GM23338 (cell line): ENCODE measurements around the gene MVB12B. TPM values are rescaled to one million over a fixed set of nuclear protein-coding genes. Genes with fewer than 3 reads are reported as not detected.

Experiments
- ATAC-seq: fragments of 200-7000 bp; cut with Tn5 transposase; 3 replicates; pipeline ENCODE4 v1.9.1; 2020
- DNase-seq: peaks from one replicate; pipeline ENCODE4 v3.0.0-alpha.2; 2015; ENCODE audit warnings: low spot score
- H2AFZ ChIP-seq: fragments of 200-600 bp; sonication (generic); 2 replicates; pipeline ENCODE4 v1.8.0; 2016; ENCODE audit warnings: antibody characterized with exemption, mild to moderate bottlenecking, moderate library complexity
- H3F3A ChIP-seq: fragments of 200-600 bp; sonication (generic); replicated peaks from 2 replicates; pipeline ENCODE4 v1.8.0; 2017; ENCODE audit warnings: antibody characterized with exemption, mixed run types, low read depth
- H3K27ac ChIP-seq: fragments of 200-600 bp; sonication (generic); 2 replicates; pipeline ENCODE4 v1.6.1; 2016; ENCODE audit warnings: low read depth
- H3K27me3 ChIP-seq: fragments of 200-600 bp; sonication (generic); 2 replicates; pipeline ENCODE4 v1.8.0; 2016; ENCODE audit warnings: mild to moderate bottlenecking, mixed run types, moderate library complexity; ENCODE audit not compliant: insufficient read depth
- H3K36me3 ChIP-seq: fragments of 200-600 bp; sonication (generic); 2 replicates; pipeline ENCODE4 v1.8.0; 2016; ENCODE audit warnings: mild to moderate bottlenecking; ENCODE audit not compliant: insufficient read depth
- H3K4me1 ChIP-seq: fragments of 200-600 bp; sonication (generic); 2 replicates; pipeline ENCODE4 v1.8.0; 2016; ENCODE audit warnings: mild to moderate bottlenecking, moderate library complexity; ENCODE audit not compliant: insufficient read depth
- H3K4me2 ChIP-seq: fragments of 200-600 bp; sonication (generic); 2 replicates; pipeline ENCODE4 v1.7.1; 2017; ENCODE audit warnings: mixed run types
- H3K4me3 ChIP-seq: fragments of 200-600 bp; sonication (generic); 2 replicates; pipeline ENCODE4 v1.6.1; 2016; ENCODE audit warnings: mixed run types
- H3K79me2 ChIP-seq: fragments of 200-600 bp; sonication (generic); replicated peaks from 2 replicates; pipeline ENCODE4 v1.8.0; 2017; ENCODE audit warnings: mild to moderate bottlenecking; ENCODE audit not compliant: insufficient read depth
- H3K9me2 ChIP-seq: fragments of 200-600 bp; sonication (generic); 2 replicates; pipeline ENCODE4 v1.8.0; 2017; ENCODE audit not compliant: insufficient read depth
- H4K20me1 ChIP-seq: fragments of 200-600 bp; sonication (generic); replicated peaks from 2 replicates; pipeline ENCODE4 v1.8.0; 2017; ENCODE audit warnings: mild to moderate bottlenecking; ENCODE audit not compliant: insufficient read depth
- H3K27ac Mint-ChIP-seq: 2 replicates; pipeline ENCODE4 v1.8.0; 2020; ENCODE audit warnings: inconsistent platforms, mild to moderate bottlenecking, moderate library complexity, mixed read lengths
- H3K27me3 Mint-ChIP-seq: 3 replicates; pipeline ENCODE4 v1.8.0; 2022; ENCODE audit warnings: low read depth, mild to moderate bottlenecking, moderate library complexity, mixed read lengths, inconsistent platforms; ENCODE audit not compliant: insufficient read depth, poor library complexity
- H3K36me3 Mint-ChIP-seq: 3 replicates; pipeline ENCODE4 v1.8.0; 2021; ENCODE audit warnings: low read depth, mild to moderate bottlenecking, inconsistent platforms, moderate library complexity, mixed read lengths
- H3K4me1 Mint-ChIP-seq: 3 replicates; pipeline ENCODE4 v1.8.0; 2020; ENCODE audit warnings: mild to moderate bottlenecking, inconsistent platforms, mixed read lengths
- H3K4me3 Mint-ChIP-seq: 3 replicates; pipeline ENCODE4 v1.8.0; 2021; ENCODE audit warnings: moderate library complexity, mild to moderate bottlenecking, inconsistent platforms, mixed read lengths
- H3K9me3 Mint-ChIP-seq: 3 replicates; pipeline ENCODE4 v1.8.0; 2020; ENCODE audit warnings: moderate library complexity, mild to moderate bottlenecking, inconsistent platforms, mixed read lengths
- CREB1 ChIP-seq: fragments of 250-450 bp; sonication (Bioruptor Pico); IDR thresholded peaks from 2 replicates; pipeline ENCODE4 v1.5.0; 2020; ENCODE audit warnings: low read depth, mild to moderate bottlenecking, moderate library complexity
- CTCF ChIP-seq, 2 experiments: fragments of 200-600 bp in 1 of 2; sonication (generic) in 1 of 2; conservative IDR thresholded peaks; 2 replicates each; pipeline versions ENCODE4 v1.5.1 to v1.6.1; 2016 to 2017; ENCODE audit warnings: antibody characterized with exemption in 2 of 2, low read depth in 2 of 2, mild to moderate bottlenecking in 2 of 2, moderate library complexity in 1 of 2
- EZH2 ChIP-seq: fragments of 200-600 bp; sonication (generic); IDR thresholded peaks from one replicate; pipeline ENCODE4 v1.8.0; 2017; ENCODE audit warnings: antibody characterized with exemption, mild to moderate bottlenecking, low read depth; ENCODE audit not compliant: unreplicated experiment
- JUNB ChIP-seq: IDR thresholded peaks from one replicate; pipeline ENCODE4 v1.6.1; 2016; ENCODE audit warnings: antibody characterized with exemption; ENCODE audit not compliant: unreplicated experiment
- NANOG ChIP-seq: IDR thresholded peaks from 2 replicates; pipeline ENCODE4 v1.6.1; 2016; ENCODE audit warnings: antibody characterized with exemption, borderline replicate concordance
- REST ChIP-seq: IDR thresholded peaks from one replicate; pipeline ENCODE4 v1.6.1; 2018; ENCODE audit warnings: antibody characterized with exemption; ENCODE audit not compliant: unreplicated experiment
- STAT1 ChIP-seq: IDR thresholded peaks from one replicate; pipeline ENCODE4 v1.6.1; 2016; ENCODE audit warnings: antibody characterized with exemption; ENCODE audit not compliant: unreplicated experiment
- ZNF331 ChIP-seq: fragments of 250-450 bp; sonication (Bioruptor Pico); IDR thresholded peaks from 2 replicates; pipeline ENCODE4 v1.5.0; 2020; ENCODE audit warnings: low read depth, mild to moderate bottlenecking, moderate library complexity
- polyA plus RNA-seq: library from polyadenylated mRNA; unstranded; fragments of >200 nt; fragmentation: Nextera tagmentation; extraction: Ambion mirVana; gene quantifications from 2 replicates; pipeline ENCODE4 v1.2.1, GENCODE V29; 2016
- total RNA-seq: library from RNA; depleted of rRNA; stranded (reverse); fragments of >200 nt; shearing (Covaris generic); gene quantifications from 2 replicates; pipeline ENCODE4 v1.2.3, GENCODE V29; 2014
- TF ChIP-seq, protein P1 (sequence below): fragments of 250-450 bp; sonication (Bioruptor Pico); IDR thresholded peaks from 2 replicates; pipeline ENCODE4 v1.5.0; 2020; ENCODE audit warnings: mild to moderate bottlenecking, moderate library complexity

The MVB12B gene
- total and polyA plus RNA-seq, 2 experiments from 2014 or later: 1.9 to 6.6 TPM

DNA sequence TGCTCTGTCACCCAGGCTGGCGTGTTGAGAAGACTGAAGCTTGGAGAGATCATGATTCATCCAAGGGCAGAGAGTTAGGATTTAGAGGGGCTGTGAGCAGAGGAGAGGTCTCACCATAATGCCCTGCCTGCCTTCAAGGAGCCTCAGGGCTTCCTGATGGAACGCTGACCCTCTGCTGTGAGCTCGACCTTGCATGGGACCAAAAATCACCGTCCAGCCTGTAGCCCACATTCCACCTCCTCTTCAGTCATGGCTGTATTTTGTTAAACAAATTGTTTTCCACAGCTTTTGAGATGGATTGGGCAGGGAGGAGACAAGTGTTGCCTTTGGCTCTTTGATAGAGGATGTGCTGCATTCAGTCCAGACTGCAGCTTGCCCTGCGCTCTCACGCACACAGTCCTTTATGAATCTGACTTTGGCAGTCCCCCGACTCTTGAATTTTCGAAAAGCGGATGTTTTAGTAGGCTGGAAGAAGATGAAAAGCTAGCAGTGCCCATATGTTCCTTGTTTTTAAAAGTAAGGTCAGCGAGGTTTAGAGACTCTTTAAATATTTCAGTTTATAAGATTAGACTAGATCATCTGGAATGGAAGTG lies 79.5 kb downstream of the MVB12B start:
- DNase-seq (no peak), ATAC-seq (peak; percentile 34; the same call in 2 of the 3 replicates)
- H3F3A ChIP-seq: no peaks in the 10 kb centered on the region
- Mint-ChIP-seq H3K9me3 (no peaks in the 10 kb centered on the region), H3K36me3 (no peaks in the 10 kb centered on the region), H3K27ac (peak overlapping the region; percentile 41), H3K4me1 (peaks cover 44% of the 10 kb centered on the region), H3K4me3 (no peak overlapping the region), H3K27me3 (peaks cover 17% of the 10 kb centered on the region)
- no peak overlapping the region for H3K4me3 ChIP-seq
- H4K20me1 ChIP-seq: no peaks in the 10 kb centered on the region
- no peaks in the 10 kb centered on the region for H3K36me3 ChIP-seq
- H3K79me2 ChIP-seq: no peaks in the 10 kb centered on the region
- no peak for TF ChIP-seq STAT1
- no peak for TF ChIP-seq EZH2
- TF ChIP-seq REST: no peak
- TF ChIP-seq ZNF331: no peak
- no peak for TF ChIP-seq CTCF (conservative IDR thresholded peaks at IDR 0.05; ENCODE audit: low read depth in 2 of 2)
- TF ChIP-seq, protein P1, sequence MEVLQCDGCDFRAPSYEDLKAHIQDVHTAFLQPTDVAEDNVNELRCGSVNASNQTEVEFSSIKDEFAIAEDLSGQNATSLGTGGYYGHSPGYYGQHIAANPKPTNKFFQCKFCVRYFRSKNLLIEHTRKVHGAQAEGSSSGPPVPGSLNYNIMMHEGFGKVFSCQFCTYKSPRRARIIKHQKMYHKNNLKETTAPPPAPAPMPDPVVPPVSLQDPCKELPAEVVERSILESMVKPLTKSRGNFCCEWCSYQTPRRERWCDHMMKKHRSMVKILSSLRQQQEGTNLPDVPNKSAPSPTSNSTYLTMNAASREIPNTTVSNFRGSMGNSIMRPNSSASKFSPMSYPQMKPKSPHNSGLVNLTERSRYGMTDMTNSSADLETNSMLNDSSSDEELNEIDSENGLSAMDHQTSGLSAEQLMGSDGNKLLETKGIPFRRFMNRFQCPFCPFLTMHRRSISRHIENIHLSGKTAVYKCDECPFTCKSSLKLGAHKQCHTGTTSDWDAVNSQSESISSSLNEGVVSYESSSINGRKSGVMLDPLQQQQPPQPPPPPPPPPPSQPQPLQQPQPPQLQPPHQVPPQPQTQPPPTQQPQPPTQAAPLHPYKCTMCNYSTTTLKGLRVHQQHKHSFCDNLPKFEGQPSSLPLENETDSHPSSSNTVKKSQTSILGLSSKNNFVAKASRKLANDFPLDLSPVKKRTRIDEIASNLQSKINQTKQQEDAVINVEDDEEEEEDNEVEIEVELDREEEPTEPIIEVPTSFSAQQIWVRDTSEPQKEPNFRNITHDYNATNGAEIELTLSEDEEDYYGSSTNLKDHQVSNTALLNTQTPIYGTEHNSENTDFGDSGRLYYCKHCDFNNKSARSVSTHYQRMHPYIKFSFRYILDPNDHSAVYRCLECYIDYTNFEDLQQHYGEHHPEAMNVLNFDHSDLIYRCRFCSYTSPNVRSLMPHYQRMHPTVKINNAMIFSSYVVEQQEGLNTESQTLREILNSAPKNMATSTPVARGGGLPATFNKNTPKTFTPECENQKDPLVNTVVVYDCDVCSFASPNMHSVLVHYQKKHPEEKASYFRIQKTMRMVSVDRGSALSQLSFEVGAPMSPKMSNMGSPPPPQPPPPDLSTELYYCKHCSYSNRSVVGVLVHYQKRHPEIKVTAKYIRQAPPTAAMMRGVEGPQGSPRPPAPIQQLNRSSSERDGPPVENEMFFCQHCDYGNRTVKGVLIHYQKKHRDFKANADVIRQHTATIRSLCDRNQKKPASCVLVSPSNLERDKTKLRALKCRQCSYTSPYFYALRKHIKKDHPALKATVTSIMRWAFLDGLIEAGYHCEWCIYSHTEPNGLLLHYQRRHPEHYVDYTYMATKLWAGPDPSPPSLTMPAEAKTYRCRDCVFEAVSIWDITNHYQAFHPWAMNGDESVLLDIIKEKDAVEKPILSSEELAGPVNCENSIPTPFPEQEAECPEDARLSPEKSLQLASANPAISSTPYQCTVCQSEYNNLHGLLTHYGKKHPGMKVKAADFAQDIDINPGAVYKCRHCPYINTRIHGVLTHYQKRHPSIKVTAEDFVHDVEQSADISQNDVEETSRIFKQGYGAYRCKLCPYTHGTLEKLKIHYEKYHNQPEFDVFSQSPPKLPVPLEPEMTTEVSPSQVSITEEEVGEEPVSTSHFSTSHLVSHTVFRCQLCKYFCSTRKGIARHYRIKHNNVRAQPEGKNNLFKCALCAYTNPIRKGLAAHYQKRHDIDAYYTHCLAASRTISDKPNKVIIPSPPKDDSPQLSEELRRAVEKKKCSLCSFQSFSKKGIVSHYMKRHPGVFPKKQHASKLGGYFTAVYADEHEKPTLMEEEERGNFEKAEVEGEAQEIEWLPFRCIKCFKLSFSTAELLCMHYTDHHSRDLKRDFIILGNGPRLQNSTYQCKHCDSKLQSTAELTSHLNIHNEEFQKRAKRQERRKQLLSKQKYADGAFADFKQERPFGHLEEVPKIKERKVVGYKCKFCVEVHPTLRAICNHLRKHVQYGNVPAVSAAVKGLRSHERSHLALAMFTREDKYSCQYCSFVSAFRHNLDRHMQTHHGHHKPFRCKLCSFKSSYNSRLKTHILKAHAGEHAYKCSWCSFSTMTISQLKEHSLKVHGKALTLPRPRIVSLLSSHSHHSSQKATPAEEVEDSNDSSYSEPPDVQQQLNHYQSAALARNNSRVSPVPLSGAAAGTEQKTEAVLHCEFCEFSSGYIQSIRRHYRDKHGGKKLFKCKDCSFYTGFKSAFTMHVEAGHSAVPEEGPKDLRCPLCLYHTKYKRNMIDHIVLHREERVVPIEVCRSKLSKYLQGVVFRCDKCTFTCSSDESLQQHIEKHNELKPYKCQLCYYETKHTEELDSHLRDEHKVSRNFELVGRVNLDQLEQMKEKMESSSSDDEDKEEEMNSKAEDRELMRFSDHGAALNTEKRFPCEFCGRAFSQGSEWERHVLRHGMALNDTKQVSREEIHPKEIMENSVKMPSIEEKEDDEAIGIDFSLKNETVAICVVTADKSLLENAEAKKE (CRISPR knock-in tag): no peak
- TF ChIP-seq NANOG: no peak
- TF ChIP-seq JUNB: no peak
- TF ChIP-seq CREB1 (CRISPR knock-in tag): no peak
- H3K9me2 ChIP-seq: no peaks in the 10 kb centered on the region
- H3K4me1 ChIP-seq: peaks cover 32% of the 10 kb centered on the region
- no peaks in the 10 kb centered on the region for H3K27me3 ChIP-seq
- H3K4me2 ChIP-seq: peak overlapping the region; percentile 52; the same call in 1 of the 2 replicates
- peak overlapping the region; percentile 25; the same call in 1 of the 2 replicates for H2AFZ ChIP-seq
- H3K27ac ChIP-seq: no peak overlapping the region
